ENCODE results near the gene RERGL.
"Not testable (repeated sequence)": the region's sequence is repeated elsewhere in the genome, so short reads cannot be mapped to it uniquely, and the experiment has no call there.

RERGL gene, protein sequence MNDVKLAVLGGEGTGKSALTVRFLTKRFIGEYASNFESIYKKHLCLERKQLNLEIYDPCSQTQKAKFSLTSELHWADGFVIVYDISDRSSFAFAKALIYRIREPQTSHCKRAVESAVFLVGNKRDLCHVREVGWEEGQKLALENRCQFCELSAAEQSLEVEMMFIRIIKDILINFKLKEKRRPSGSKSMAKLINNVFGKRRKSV

DNA sequence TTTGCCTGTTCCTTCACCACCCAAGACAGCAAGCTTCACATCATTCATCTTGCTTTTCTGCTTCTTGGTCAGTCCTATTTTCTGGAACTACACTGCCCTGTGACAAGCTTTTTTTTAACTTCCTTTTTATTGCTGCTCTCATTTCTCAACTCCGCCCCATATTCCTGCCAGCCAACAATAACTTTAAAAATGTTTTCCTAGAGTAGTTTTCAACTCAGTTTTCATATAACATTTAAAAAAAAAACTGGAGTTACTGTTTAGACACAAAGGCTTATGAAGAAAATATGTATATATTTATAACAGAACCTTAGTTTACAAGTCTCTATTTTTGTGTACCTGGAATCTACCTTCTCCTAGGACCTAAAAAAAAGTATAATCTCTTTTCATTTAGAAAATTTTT lies at the start of gene RERGL:
RERGL (minus strand) TSS at position 101 of the 400 bp plus-strand sequence; CDS start at position 48, 53 bp downstream.
- DNase-seq: no peak

DNA sequence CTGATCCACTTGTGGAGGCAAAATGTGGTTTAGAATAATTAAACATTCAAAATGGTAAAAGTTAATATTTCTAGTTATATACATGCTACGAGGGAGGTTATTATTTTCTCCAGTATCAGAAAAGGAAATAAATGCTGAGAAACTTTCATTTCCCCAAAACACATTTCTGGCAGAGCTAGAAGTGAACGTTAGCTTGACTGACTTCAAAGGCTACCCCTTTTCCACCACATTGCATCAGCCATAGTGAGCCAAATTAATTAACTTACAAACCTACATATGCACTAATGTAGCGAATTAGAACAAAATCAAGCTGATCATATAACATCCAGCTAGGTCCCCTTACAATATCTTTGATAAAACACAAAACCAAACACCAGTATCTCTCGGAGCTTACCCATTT lies 49.3 kb upstream of the RERGL start:
- DNase-seq: no peak

DNA sequence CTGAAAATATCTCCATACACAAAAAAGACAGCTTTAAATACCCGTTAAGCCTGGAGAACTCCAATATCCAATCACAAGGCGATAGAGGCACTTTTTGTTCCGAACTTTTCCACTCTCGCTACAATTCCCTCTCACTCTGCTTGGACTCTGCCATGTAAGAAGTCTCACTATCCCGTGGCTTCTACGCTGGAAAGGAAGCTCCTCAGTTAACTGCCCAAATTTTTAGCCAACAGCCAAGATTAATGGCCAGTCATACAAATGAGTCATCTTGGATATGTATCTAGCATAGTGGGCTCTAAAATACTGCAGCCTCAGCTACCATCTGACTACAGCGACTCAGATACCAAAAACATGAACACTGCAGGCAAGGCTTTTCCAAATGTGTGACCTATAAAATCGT lies 45.5 kb upstream of the RERGL start:
- no peak for DNase-seq

DNA sequence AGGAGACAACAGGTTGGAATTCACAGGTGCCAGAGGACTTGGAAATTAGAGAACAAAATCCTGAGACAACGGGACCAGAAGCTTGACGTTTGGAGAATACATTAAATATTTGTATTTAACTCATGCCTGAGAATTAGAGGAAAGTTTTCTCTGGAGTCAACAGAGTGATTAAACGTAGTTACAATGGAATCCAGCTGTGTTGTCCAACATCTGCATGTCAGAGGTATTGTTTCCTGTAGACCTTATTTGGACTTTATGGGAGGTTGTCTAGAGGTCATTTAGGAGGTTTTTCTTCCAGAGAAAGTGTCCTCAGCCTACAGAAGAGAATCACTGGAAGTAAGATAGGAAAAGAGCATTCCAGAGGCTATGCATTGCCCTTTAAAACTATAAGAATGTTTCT lies 45.1 kb upstream of the RERGL start:
- no peak for DNase-seq

DNA sequence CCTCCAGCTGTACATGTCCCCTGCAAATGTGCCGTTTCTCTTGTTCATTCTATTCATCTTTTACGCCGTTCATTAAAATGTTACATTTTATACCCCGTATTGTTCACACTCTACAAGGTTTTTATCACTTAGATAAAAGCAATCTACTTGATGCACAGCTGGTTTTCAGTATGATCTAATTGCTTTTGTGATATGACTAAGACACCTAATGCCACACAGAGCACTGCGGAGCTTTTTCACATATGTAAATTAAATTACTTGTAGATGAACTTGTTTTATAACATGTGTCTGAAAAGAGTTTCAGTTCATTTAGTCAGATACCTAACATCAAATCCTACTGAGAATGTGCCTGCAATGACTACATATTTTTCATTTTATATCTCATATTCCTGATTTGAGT lies 40.9 kb upstream of the RERGL start:
- DNase-seq: no peak

DNA sequence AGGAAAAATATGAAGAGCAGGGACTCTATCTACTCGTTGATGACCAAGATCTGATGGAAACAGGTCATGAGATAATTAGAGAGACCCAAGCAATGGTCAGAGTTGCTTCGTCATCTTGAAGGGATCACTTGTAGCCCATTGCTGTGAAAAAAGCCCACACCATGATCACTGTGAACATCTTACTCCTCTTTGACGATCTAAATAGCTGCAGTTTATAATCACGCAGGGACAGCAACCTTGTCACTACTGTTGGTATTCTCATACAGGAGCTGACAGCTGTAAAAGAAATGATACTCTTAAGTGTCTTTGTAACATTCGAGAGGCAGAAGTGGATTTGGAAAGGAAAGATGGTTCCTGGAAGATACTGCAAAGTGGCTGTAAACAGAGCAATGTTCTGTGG lies 33.7 kb upstream of the RERGL start:
- DNase-seq: no peak

DNA sequence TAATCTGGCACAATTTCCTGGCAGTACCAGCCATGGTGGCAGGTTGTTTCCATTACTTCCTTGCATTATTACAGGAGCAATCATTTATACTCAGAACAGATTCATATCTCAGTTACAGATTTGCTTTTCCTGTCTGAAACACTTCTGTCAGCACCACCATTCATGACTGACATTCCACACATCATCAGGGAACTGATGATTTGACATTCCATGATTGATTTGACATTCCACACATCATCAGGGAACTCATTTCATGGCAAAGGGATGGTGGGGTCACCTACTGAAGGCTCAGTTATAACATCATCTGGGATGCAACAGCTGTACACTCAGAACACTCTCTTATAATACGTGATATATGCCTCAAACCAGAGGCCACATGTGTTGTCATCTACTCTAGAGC lies 30.9 kb upstream of the RERGL start:
- no peak for DNase-seq

DNA sequence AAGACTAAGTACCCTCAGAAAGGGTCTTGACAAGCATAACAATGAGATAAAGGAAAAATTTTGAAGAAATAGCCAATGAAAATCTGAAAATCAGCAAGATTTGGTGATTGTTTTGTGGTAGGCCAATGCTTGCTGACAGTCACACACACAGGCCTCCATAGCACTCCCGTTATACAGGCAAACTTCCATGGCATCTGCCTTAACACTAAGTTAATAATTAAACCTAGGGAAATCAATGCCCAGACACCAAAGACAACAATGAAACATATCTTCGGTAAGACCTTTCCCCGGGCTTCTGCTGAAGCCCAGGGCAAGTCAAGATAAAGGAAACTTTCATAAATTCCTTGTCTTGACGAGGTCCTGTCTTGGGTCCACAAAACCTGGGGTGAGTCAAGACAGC lies 18.6 kb upstream of the RERGL start:
- DNase-seq: no peak

DNA sequence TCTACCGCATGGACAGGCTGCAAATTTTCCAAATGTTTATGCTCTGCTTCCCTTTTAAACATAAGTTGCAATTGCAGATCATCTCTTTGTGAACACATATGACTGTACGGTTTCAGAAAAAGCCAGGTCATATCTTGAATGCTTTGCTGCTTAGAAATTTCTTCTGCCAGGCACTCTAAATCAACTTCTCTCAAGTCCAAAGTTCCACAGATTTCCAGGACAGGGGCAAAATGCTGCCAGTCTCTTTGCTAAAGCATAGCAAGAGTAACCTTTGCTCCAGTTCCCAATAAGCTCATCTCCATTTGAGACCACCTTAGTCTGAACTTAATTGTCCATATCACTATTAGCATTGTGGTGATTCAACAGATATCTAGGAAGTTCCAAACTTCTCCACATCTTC lies 13.6 kb upstream of the RERGL start:
- no peak for DNase-seq

DNA sequence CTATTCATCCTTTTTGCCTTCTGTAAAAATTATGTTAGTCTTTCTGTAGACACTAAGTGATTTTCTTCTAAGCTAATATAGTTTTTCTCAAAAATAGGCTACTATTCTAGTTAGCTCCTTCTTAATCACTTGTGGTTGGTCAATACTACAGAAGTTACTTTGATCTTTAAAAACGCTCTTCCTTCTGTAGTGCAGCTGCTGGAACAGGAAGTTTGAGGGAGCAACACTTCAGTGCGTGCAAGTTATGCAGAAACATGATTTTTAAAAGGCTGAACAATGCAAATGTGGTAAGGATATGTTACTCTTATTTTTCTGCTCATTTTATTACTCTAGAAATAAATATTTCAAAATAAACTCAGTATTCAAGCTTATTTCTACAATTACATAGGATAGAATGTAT lies 11.1 kb upstream of the RERGL start:
- DNase-seq: no peak

DNA sequence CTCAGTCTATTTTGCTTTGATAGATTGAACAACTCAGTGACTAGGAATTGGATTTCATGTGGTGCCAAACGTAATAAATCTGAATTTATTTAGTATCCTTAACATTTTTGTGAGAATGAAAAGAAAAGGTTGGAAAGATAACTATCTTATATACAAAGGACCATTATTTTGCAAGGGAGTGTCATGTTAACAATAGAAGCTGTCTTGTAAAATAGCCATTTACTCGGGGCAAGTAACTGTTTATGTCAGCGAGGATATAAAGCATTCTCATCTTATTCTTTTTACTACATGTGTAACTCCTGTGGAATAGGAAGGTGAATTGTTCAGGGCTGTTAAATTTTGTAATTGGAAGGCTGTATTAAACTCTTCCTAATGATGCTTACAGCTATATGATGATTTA lies 5.9 kb downstream of the RERGL start:
- no peak for DNase-seq

DNA sequence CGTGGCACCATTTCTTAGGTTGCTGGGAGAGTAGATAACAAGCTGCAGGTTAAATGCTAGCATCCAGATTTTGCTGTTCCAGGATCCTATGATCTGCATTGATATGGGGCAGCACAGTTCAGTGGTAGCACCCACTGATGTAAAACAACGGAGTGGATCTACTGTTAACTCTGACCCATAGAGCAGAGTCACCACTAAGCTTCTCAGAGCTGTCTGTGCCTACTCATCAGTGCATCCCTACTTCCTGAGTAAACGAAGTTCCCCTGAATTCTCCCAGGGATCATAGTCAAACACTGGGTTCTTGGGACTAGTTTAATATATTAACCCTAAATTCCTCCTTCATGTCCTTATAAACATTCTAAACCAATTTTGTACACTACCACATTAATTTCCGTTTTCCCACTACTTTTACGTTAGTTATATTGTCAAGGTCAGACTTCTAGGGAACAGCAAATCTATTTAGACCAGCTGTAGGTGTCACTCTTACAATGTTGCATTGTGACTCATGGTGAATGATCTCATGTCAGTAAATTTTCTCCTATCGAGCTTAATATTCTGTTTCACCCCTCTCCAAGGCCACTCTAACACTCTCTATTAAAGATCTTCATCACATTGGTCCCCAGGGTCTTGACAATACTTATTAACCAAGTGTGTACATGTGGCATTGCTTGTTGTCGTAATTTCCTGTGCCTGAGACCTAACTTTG lies 10.3 kb downstream of the RERGL start:
- DNase-seq: no peak

DNA sequence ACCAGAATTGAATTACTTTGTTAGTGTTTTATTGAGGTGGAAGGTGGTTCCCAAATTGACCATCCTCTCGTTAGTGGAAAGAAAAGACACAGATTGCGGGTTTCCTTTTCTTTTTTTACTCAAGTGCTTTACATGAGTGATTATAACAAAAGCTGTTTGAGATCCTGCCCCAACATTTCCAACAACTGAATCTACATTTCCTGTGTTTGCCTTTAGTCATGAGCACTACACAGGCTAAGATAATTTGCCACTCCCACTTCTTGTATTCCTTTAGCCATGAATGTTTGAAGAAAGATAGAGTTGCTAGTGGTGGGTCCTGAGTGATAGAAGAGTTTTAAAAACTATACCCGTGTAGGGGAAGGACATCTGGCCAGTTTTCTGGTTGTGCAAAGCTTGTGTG lies 16.0 kb downstream of the RERGL start:
- DNase-seq: no peak

DNA sequence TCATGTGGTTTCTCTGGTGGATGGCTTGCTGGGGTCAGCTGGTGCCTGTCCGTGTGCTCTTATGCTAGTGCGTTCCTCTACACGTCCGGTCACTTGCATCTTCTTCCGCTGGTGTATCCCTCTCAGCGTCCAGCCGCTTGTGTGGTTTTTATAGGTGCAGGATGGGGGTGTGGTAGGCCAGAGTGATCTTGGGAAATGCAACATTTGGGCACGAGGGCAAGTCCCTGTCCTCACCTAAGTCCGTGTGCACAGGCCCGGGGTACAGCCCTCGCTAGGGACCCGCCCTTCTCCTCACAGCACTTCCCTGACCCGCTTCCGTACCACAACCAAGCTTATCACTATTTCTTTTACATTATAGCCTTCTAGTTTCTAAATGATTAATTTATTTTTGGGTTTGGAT lies 17.3 kb downstream of the RERGL start:
- no peak for DNase-seq

DNA sequence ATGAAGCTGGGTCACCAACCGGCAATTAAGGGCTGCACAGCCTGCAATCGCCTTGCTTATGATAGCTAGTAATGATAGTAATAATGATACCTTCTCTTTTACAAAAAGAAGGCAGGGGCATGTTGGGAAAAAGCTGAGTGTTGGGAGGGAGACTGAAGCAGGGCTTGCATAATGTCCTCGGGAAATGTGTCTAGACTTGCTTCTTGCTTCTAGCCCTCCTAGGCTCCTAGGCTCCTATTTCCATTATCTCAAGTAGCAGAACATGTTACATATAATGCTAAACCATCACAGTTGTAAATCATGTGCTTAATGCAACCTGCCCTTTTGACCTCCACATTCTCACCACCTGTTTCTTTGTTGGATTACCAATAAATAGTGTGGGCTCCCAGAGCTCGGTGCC lies 18.7 kb downstream of the RERGL start:
- DNase-seq: no peak

DNA sequence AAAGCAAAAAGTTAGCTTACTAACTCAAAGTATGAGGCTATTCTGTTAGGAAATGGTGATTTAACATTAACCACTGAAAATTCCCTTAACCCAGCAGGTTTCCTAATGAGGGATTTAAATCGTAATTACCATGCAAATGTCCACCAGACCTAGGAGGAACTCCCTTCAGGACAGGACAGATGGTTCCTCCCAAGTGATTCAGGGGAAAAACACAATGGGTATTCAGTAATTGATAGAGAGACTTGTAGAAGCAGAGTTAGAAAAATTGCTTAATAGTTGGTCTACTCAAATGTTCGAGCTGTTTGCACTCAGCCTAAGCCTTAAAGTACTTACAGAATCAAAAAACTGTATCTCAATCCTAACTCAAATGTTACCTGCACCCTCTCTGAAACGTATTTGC lies 21.6 kb downstream of the RERGL start:
- no peak for DNase-seq

DNA sequence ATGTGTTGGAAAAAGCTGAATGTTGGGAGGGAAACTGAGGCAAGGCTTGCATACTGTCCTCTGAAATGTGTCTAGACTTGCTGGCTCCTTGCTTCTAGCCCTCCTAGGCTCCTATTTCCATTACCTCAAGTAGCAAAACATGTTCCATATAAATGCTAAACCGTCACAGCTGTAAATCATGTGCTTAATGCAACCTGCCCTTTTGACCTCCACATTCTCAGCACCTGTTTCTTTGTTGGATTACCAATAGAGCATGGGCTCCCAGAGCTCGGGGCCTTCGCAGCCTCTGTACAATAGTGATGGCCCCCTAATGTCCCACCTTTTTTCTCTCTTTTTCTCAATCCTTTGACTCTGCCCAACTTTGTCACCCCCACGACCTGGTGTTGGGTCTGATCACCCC lies 23.3 kb downstream of the RERGL start:
- DNase-seq: no peak

DNA sequence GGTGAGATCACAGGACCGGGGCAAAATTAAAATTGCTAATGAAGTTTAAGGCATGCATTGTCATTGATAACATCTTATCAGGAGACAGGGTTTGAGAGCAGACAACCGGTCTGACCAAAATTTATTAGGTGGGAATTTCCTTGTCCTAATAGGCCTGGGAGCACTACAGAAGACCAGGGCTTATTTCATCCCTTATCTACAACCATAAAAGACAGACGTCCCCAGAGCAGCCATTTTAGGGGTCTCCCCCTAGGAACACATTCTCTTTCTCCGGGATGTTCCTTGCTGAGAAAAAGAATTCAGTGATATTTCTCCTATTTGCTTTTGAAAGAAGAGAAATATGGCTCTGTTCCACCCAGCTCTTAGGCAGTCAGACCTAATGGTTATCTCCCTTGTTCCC lies 27.1 kb downstream of the RERGL start:
- not testable (repeated sequence) for DNase-seq

DNA sequence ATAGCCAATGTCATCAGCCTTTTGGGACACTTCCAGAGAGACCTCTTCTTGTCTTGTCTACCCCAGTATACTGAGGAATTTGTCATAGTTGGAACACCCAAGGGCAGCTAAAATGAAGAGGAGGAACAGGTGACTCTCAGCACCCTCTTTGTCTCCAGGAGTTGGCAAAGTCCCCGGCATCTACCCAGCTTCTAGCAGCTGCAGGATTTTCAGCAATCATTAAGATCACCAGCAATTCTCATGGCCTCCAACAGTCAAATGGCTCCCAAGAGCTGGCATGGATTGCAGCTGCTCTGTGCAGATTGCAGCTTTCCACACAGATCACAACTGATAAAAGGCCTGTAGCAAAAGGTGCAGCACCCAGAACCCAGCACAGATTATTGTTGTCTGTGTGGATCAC lies 32.9 kb downstream of the RERGL start:
- no peak for DNase-seq

DNA sequence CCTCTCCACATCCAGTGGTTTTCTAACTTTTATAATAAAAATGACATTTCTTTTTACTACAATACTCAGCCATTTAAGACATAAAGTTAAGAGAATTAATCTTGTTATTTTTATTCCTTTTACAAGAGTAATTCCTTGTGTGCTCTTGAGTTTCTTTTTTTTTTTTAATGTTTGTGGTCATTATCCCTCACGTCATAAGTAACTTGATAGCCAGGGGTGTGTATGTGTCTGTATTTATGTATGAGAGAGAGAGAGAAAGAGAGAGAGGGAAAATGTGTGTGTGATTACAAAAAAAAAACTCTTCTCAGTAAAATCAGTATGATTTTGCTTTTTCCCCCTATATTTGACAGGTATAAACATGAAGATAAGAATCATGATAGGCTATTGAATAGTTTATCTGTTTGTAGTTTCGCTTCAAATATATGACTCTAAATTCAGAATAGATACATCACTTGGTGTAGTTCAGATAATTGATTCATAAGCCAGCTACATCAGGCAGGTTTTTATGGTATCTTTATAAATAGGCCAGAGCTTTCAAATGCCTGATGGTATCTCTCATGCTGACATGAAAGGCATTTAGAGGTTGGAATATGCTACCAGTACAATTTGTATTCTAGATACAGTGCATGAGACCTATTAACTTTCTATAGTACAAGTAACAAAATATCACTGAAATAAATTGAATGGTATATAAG lies 34.9 kb downstream of the RERGL start:
- DNase-seq: no peak

DNA sequence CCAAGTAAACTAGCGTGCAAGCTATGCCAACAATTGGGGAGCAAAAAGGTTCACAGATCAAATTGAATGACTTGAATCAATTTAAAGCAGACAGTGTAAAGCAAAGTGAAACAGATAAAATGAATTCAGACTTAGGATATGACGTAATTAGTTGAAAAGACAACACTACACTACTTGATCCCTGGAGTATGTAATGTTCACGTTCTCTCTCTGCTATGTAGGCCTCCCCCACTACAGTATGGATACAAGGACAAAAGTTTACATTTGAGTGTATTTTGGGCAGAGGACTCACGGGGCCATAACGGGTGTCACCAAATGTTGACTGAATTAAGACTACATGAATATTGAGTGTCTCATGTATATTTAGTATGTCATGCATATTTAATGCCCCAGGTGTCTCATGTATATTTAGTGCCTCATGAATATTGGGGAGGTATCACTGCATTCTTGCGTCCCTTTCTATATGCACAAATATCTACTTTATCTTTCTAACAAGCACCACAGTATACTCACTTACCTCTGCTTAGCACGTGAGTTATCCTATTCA lies 44.5 kb downstream of the RERGL start:
- DNase-seq: no peak

DNA sequence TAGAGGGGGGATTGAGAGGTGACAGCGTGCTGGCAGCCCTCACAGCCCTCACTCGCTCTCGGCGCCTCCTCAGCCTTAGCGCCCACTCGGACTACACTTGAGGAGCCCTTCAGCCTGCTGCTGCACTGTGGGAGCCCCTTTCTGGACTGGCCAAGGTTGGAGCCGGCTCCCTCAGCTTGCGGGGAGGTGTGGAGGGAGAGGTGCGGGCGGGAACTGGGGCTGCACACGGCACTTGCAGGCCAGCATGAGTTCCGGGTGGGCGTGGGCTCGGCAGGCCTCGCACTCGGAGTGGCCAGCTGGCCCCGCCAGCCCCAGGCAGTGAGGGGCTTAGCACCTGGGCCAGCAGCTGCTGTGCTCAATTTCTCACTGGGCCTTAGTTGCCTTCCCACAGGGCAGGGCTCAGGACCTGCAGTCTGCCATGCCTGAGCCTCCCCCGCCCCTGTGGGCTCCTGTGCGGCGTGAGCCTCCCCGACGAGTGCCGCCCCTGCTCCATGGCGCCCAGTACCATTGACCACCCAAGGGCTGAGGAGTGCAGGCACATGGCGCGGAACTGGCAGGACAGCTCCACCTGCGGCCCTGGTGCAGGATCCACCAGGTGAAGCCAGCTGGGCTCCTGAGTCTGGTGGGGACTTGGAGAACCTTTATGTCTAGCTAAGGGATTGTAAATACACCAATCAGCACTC lies 49.8 kb downstream of the RERGL start:
- not testable (repeated sequence) for DNase-seq
